ENCODE results near the gene VPS18. TPM values are rescaled to one million over a fixed set of nuclear protein-coding genes. Genes with fewer than 3 reads are reported as not detected.

The VPS18 gene
- total RNA-seq, 1 experiment from 2014 or later, result 16.9 TPM

DNA sequence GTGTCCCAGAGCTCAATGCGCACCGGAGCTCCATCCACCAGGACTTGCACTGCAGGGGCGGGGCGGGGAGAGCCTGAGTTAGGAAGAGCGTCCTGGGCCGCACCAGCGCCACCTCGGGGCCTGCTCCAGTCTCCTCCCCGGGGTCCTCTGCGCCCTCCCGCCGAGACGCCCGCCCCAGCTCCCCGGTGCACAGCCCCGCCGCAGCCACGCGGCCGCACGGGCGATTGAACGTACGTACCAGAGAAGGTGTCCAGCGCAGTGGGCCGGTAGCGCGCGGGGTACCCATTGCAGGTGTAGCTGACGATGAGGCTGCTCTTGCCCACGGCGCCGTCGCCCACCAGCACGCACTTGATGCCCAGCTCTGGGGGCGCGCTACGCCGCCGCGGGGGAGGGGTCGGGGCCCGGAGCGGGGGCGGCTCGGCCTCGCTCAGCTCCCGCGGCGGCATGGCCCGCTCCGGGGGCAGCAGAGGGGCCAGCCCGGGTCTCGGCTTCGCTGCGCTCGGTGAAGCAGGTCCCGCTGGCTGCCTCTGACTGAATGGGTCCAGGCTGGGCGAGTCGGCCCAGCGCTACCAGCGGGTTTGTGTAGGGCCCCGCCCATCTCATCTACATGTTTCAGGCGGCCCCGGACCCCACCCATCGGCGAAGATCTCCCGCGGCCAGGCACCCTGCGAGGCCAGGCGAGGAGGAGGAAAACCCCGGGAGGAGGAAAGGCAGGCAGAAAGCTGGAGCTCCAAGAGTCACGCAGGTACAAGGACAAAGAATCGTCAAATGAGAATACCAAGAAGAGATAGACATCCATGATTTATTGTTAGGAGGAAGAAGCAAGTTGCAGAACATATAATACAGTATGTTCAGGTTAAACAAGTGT is 20.3 kb upstream of the VPS18 start, which contains the start of gene RHOV (continued):
- TF ChIP-seq FOSL1 (IDR thresholded peaks at IDR 0.05; ENCODE audit: low read depth) (no peak), SRF (IDR thresholded peaks at IDR 0.05; ENCODE audit: low read depth) (no peak), SIN3A (IDR thresholded peaks at IDR 0.05; ENCODE audit: low read depth) (no peak), ELF1 (IDR thresholded peaks at IDR 0.05; ENCODE audit: borderline replicate concordance, low read depth) (no peak), ATF3 (IDR thresholded peaks at IDR 0.05) (no peak)

- H2AFZ ChIP-seq (ENCODE audit: low read depth, low read length, poor library complexity, severe bottlenecking), result no peak overlapping the region
- no peak overlapping the region for H3K27ac ChIP-seq (ENCODE audit: low read depth, low read length)
- DNase-seq (ENCODE audit: low read depth, low spot score) (no peak), ATAC-seq (no peak)
- ChIA-PET POLR2A (interaction anchor here (0.7 to 1.9 kb wide), 2 partner anchors 13 to 16 kb away, joined by 3 to 7 read pairs; no protein-coding TSS in a partner anchor), RAD21 (ENCODE audit: low non-redundant PET in 1 of 2, low total read pairs in 2 of 2, uncharacterized antibody in 2 of 2, unreplicated experiment in 2 of 2) (interaction anchor here in 1 of 2 experiments (0.7 kb wide), 1 partner anchor 18 kb away, joined by 5 read pairs; no protein-coding TSS in a partner anchor), CTCF (interaction anchor here (1.0 to 4.6 kb wide), 2 partner anchors 16 to 18 kb away, joined by 3 to 26 read pairs; no protein-coding TSS in a partner anchor)
- H3K4me3 ChIP-seq (replicated peaks in 1 of 2; ENCODE audit: low read depth in 1 of 2, low read length in 2 of 2), result no peak overlapping the region
- H3K9me2 ChIP-seq (ENCODE audit: insufficient read depth), result no peaks in the 10 kb centered on the region
- H3K4me1 ChIP-seq (ENCODE audit: control insufficient read depth in 1 of 2, insufficient read depth in 2 of 2, low read length in 2 of 2), result peaks cover 47 to 57% of the 10 kb centered on the region in 2 experiments
- TF ChIP-seq RAD21 (IDR thresholded peaks at IDR 0.05; ENCODE audit: low read depth) (no peak), ATF3 (IDR thresholded peaks at IDR 0.05) (no peak), TCF7L2 (IDR thresholded peaks at IDR 0.05; ENCODE audit: borderline replicate concordance, extremely low read depth, insufficient read depth, insufficient read length) (no peak), FOSL1 (IDR thresholded peaks at IDR 0.05; ENCODE audit: low read depth) (no peak), EGR1 (IDR thresholded peaks at IDR 0.05; ENCODE audit: low read depth) (no peak), POLR2A (IDR thresholded peaks at IDR 0.05; ENCODE audit: borderline replicate concordance, extremely low read depth, insufficient read depth, insufficient read length) (no peak), SRF (IDR thresholded peaks at IDR 0.05; ENCODE audit: low read depth) (no peak), JUND (IDR thresholded peaks at IDR 0.05) (no peak), SP1 (IDR thresholded peaks at IDR 0.05; ENCODE audit: low read depth) (no peak), POLR2AphosphoS5 (IDR thresholded peaks at IDR 0.05; ENCODE audit: low read depth, low read length) (no peak), REST (IDR thresholded peaks at IDR 0.05; ENCODE audit: low read depth) (no peak), CBX3 (IDR thresholded peaks at IDR 0.05; ENCODE audit: low read depth) (no peak), SIN3A (IDR thresholded peaks at IDR 0.05; ENCODE audit: low read depth) (no peak)
- H3K9ac ChIP-seq (ENCODE audit: low read length), result no peak overlapping the region
- no peaks in the 10 kb centered on the region for H3K79me2 ChIP-seq (ENCODE audit: insufficient read depth, low read length)
- BruUV-seq (replicated peaks), result no TSS peak
- no peaks in the 10 kb centered on the region for H3K36me3 ChIP-seq (ENCODE audit: control insufficient read depth in 1 of 2, insufficient read depth in 2 of 2, low read length in 2 of 2)
- no peak overlapping the region for H3K4me2 ChIP-seq (ENCODE audit: low read length)
- no peaks in the 10 kb centered on the region for H3K27me3 ChIP-seq (ENCODE audit: insufficient read depth, low read length)
- no peaks in the 10 kb centered on the region for H3K9me3 ChIP-seq (ENCODE audit: control insufficient read depth in 1 of 2, insufficient read depth in 1 of 2, low read depth in 1 of 2, low read length in 2 of 2)
- no peaks in the 10 kb centered on the region for H4K20me1 ChIP-seq (ENCODE audit: insufficient read depth)
- intact Hi-C loops (cut with micrococcal nuclease), result no loop called here
These were observed 18.1 kb upstream of the VPS18 start for GRCh38 chr15:40875991-40876730.

All from HCT116 (cell line).